NCI-H69 (cell line): ENCODE measurements around the gene TNFSF9.
"Not testable (repeated sequence)": the region's sequence is repeated elsewhere in the genome, so short reads cannot be mapped to it uniquely, and the experiment has no call there.

Source experiments
- DNase-seq: peaks from one replicate; lab custom pipeline; 2025; lab: John Stamatoyannopoulos, UW

Gene TNFSF9

GRCh38 chr19:6508028-6508771, 22.6 kb upstream of the TNFSF9 start:
- not testable (repeated sequence) for DNase-seq

GRCh38 chr19:6509118-6509971, 21.5 kb upstream of the TNFSF9 start:
- no peak for DNase-seq

- DNase-seq, result no peak
Observed at GRCh38 chr19:6510618-6511017, 20.2 kb upstream of the TNFSF9 start.

GRCh38 chr19:6514089-6514488, 16.7 kb upstream of the TNFSF9 start:
- DNase-seq, result no peak

- no peak for DNase-seq
Observed at GRCh38 chr19:6514926-6515544, 15.8 kb upstream of the TNFSF9 start.

GRCh38 chr19:6516018-6516658, 14.7 kb upstream of the TNFSF9 start:
- no peak for DNase-seq

GRCh38 chr19:6516659-6517291, 14.1 kb upstream of the TNFSF9 start:
- DNase-seq, result peak; percentile 72

- no peak for DNase-seq
Observed at GRCh38 chr19:6518145-6518911, 12.5 kb upstream of the TNFSF9 start.

GRCh38 chr19:6519289-6519688, 11.5 kb upstream of the TNFSF9 start:
- no peak for DNase-seq

GRCh38 chr19:6521718-6522646, 8.8 kb upstream of the TNFSF9 start:
- DNase-seq, result no peak

GRCh38 chr19:6522712-6523111, 8.1 kb upstream of the TNFSF9 start:
- no peak for DNase-seq

- no peak for DNase-seq
Observed at GRCh38 chr19:6524311-6524710, 6.5 kb upstream of the TNFSF9 start.

GRCh38 chr19:6527893-6528543, 2.8 kb upstream of the TNFSF9 start:
- no peak for DNase-seq

GRCh38 chr19:6528544-6529121, 2.2 kb upstream of the TNFSF9 start:
- no peak for DNase-seq

- no peak for DNase-seq
Observed at GRCh38 chr19:6529351-6529750, 1.5 kb upstream of the TNFSF9 start.

GRCh38 chr19:6529937-6530385, 865 bp upstream of the TNFSF9 start:
- DNase-seq, result no peak

- no peak for DNase-seq
Observed at GRCh38 chr19:6531163-6531955, 533 bp downstream of the TNFSF9 start.

- no peak for DNase-seq
Observed at GRCh38 chr19:6531956-6532243, 1.1 kb downstream of the TNFSF9 start.
